HG03460 (cell line): ENCODE results near the gene ARHGEF40.
"Not testable (repeated sequence)": the region's sequence is repeated elsewhere in the genome, so short reads cannot be mapped to it uniquely, and the experiment has no call there.

Experiments used
- ATAC-seq: cut with Tn5 transposase; IDR thresholded peaks from one replicate; pipeline ENCODE4 v1.9.1; 2021; ENCODE audit not compliant: unreplicated experiment

The ARHGEF40 gene

DNA sequence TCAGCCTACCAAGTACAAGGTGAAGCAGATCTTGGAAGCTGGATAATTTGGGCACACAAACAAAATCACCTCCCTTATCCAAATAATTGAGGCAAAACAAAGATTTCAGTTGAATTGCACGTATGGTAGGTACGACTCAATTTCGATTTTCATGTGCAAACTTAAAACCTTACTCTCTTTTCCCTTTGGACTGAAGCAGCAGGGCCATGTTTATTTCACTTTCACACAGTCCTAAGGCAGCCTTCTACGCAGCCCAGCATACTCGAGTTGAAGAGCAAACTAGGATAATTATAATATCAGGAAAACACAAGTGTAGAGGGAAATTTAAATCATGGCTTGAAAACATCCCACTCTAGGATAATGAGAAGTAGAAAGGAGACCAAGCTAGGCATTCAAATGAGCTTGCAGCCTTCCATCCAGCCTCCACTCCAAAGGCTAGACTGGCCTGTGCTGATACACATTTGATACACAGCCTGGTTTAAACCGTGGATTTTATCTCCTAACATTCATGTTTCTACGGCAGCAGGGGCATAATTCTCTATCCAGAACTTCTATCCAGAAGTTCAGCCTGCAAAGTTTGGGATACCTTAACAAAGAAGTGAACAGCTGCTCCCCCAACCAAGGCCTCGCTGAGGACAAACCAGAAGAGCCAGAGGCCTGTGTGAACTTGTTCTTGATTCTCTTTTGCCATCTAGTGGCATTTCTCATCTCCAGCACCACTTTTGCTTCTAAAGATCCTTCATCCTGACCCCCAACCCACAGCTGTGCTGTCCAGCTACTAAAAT is 30.3 kb upstream of the ARHGEF40 start:
- no peak for ATAC-seq

DNA sequence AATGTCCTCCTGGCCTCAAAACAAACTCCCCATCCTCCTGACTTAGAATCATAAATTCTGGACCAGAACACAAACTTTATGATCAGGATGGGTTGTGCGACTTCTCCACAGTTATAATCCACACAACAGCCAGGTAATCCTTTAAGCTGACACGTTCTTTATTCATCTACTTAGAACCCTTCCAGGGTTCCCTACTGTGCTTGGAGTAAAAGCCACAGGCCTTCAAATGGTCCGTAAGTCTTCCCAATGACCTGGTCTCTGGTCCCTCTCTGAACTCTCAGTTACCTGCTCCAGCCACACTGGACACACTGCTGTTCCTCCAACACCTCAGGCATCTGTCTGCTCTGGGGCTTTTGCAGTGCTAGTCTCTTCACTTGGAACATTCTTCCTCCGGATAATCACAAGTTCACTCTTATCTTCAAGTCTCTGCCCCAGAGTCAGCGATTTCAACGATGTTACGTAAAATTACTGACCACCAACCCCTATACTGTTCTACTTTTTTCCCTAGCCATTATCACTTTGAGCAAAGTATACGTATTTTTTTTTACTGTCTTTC is 29.7 kb upstream of the ARHGEF40 start:
- ATAC-seq = no peak

DNA sequence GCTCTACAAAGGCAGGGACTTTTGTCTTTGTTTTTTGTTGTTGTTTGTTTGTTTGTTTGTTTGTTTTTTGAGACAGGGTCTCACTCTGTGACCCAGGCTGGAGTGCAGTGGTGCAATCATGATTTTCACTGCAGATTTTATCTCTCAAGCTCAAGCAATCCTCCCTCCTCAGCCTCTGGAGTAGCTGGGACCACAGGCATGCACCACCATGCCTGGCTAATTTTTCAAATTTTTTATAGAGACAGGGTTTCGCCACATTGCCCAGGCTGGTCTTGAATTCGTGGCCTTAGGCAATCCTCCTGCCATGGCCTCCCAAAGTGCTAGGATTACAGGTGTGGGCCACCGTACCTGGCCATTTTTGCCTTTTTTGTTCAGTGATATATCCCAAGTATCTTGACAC is 29.2 kb upstream of the ARHGEF40 start:
- not testable (repeated sequence) for ATAC-seq

DNA sequence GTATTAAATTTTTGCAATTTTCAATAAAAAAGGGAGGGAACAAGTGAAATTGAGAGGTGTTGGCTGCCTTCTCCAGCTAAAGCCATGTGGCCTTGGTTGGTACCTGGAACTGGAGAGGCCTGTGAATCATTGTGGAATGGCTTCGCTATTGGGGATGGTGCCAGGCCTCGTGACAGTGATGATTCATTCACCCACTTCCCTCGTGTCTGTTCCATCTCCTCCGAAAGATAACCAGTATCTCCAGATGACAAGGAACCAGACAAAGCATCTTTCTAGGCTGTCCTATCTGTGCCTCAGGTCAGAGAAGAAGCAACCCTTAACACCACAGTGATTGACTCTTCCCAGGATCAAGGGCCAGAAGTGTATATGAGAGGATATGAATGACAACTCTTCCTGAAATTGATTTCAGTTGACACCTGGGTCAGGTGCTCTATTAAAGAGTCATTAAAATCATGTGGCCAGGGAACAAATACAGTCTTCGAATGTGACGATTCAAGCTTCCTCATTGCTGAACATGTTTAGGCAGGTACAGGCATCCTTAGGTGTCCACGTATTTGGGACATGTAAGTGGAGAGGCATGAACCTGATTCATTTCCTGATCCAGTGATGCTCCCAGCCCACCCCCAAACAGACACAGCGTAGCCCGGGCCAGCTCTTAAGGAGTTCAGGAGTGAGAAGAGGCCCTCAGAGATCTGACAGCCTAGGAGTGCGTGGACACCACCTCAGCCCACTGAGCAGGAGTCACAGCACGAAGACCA is 28.2 kb upstream of the ARHGEF40 start, which contains the start of gene RNASE7:
RNASE7 (plus strand) TSS at position 687 of the 758 bp plus-strand sequence. CDS start 631 bp downstream, outside the sequence.
- ATAC-seq = no peak

DNA sequence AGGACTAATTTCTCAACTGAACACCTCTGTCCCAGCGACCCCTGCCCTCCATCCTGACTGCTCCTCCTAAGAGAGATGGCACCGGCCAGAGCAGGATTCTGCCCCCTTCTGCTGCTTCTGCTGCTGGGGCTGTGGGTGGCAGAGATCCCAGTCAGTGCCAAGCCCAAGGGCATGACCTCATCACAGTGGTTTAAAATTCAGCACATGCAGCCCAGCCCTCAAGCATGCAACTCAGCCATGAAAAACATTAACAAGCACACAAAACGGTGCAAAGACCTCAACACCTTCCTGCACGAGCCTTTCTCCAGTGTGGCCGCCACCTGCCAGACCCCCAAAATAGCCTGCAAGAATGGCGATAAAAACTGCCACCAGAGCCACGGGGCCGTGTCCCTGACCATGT is 27.2 kb upstream of the ARHGEF40 start:
- no peak for ATAC-seq

DNA sequence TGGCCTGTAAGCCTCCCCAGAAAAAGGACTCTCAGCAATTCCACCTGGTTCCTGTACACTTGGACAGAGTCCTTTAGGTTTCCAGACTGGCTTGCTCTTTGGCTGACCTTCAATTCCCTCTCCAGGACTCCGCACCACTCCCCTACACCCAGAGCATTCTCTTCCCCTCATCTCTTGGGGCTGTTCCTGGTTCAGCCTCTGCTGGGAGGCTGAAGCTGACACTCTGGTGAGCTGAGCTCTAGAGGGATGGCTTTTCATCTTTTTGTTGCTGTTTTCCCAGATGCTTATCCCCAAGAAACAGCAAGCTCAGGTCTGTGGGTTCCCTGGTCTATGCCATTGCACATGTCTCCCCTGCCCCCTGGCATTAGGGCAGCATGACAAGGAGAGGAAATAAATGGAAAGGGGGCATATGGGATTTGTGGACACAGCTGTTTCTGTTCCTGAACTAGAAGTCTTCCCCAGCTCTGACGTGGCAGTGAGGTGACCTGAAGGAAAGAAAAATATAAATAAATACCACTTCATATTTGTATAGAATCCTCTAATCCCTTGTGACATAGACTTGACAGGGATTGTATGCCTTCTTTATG is 26.6 kb upstream of the ARHGEF40 start:
- no peak for ATAC-seq

DNA sequence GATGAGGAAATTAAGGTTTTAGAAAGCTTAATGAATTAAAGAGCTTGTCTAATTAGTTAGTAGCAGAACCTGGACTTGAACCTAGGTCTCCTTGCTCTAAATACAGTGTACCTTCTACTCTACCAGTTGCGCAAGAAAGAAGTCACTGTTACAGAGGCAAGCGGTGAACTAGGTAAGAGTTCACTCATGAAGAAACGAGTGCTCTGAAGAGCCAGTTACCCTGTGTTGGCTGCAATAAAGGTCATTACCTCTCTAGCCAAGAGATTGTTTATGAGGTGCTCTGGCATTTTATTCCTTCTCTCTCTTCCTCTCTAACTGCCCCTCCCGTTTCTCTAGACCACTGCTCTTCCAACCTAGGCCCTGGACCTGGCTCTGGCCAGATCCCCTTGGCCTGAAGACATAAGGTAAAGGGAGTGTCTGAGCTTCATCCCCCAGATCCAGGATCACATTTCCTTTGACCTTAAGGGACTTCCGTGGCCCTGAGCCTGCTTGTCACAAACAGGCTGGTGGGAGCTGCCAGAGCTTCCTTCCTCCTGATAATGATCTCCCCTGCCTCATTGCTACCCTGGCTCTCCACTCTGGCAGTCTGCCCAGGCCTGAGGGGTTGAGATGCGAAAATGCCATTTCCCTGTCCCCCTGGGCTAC is 26.0 kb upstream of the ARHGEF40 start:
- no peak for ATAC-seq

DNA sequence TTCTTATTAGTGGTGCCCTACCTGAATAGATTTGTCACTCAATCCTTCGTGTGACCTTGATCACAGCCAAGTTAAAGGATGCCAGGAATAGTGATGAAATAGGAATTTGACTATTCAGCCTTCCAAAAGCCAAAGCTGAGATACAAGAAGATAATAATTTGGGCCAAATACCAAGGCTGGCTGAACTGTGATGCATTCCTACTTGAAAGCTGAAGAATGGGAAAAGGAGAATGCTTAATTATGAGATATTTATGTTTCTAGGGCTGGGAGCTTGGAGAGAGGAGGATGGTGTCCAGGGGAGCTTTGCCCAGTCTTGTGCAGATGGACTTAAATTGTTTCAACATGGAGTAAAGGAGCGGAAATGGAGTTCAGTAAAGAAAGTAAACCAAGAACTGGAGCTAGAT is 22.7 kb upstream of the ARHGEF40 start:
- ATAC-seq = no peak

DNA sequence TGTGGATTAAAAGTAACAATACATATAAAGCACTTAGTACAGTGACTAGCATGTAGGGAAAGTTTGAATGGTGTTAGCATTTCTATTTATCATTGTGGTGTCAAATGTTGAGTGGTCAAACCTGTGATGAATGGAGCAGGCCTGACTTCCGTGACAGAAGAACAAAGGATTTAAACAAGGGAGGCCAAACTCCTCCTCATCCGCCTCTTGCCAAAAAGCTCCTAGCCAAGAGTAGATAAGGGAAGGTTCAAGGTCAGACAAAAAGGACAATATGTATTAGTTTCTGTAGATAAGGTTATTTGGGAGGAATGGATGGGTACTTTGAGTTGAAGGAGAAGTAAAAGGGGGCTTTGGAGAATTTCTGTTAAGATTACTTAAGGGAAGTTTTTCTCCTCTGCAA is 21.5 kb upstream of the ARHGEF40 start:
- no peak for ATAC-seq

DNA sequence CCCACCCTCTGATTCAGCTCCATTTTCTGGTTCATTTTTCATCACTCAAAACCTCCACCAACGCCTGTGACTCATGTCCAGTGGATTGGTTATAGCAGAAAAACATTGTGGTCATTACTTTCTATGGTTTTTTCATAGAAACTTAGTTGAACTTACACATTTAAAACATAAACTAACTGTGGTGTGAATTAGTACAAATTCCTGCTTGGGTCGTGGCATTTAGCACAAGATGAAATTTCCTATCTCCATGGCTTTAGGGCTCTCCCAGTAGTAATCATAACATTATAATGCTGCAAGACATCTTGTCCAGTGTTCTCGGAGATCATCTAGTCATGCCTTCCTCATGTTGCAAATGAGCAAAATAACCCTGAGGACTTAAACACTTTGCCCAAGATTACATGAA is 20.8 kb upstream of the ARHGEF40 start:
- ATAC-seq = no peak

DNA sequence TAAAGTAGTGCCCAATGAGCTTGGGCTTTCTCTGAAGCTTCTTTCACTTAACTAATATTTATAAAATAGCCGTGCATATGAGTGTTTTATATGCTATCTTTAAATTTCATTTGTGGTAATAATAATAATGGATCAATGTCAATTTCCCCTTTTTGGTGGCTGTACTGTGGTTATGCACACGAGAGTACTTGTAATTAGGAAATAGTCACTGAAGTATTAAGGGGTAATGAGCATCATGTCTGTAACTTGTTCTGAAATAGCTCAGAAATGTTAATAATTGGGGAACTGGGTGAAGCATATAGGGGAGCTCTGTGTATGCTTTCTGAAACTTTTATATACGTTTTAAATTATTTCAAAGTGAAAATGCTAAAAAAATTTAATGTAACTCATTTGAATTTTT is 19.5 kb upstream of the ARHGEF40 start:
- ATAC-seq = no peak

DNA sequence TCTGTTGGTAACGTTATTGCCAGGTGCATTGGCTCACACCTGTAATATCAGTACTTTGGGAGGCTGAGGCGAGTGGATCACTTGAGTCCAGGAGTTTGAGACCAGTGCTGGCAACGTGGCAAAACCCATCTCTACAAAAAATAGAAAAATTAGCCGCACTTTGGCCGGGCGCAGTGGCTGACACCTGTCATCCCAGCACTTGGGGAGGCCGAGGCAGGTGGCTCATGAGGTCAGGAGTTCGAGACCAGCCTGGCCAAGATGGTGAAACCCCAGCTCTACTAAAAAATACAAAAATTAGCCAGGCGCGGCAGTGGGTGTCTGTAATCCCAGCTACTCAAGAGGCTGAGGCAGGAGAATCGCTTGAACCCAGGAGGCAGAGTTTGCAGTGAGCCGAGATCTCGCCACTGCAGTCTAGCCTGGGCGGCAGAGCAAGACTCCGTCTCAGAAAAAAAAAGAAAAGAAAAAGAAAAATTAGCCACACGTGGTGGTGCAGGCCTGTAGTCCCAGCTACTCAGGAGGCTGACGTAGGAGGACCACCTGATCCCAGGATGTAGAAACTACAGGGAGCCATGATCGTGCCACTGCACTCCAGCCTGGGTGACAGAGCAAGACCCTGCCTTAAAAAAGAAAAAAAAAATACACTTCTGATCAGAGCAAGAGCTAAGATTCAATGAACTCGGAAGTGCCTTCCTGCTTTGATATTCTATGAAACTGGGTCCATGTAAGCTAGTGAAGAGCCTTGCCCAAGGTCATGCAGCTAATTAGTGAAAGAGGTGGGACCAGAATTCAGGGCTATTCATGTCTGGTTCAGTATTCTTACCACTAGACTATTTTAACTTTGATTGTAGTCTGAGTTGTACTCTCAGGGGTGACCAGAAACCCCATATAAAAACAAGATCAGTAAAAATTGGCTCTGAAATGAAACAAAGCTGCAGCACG is 16.7 kb upstream of the ARHGEF40 start:
- no peak for ATAC-seq

DNA sequence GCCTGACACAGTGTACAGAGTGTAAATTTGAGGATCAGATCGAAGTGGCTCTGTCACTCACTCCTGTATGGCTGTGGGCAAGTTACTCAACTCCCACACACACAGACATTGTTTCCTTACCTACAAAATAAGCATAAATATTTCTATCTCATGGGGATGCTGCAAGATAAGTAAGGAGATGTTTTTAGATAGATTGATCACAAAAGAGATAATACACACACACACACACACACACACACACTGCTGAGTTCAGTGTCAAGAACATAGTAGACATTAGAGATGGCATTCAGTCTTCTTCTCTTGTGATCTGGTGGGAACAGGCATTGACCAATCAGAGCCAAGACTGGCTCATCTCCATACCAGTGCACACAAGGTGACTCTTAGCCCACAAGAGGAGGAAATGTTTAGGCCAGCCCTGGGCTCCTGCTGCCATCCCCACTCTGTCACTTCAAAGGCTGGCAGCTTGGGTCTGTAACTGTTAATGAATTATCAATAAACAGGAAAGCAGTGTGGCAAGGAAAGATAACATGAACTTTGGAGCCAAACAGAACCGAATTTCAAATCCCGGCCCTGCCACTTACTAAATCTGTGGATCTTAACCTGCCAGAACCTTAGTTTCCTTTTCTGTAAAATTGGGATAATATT is 15.9 kb upstream of the ARHGEF40 start:
- no peak for ATAC-seq

DNA sequence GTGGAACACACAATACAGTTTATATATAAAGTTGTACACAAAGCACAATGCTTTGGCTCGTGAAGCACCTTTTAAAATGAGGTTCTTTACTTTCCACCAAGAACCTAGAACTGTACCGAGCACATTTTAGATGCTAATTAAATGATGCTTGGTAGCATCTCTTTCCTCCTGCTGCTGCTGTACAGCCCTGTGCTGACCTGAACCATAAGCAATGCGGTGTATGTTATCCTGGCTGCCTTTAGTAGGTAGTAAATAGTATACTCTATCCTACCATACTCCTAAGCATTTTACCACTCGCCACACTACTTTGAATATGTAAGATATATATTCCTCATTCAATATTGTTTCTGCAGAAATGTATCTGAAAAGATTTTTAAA is 15.3 kb upstream of the ARHGEF40 start:
- no peak for ATAC-seq

DNA sequence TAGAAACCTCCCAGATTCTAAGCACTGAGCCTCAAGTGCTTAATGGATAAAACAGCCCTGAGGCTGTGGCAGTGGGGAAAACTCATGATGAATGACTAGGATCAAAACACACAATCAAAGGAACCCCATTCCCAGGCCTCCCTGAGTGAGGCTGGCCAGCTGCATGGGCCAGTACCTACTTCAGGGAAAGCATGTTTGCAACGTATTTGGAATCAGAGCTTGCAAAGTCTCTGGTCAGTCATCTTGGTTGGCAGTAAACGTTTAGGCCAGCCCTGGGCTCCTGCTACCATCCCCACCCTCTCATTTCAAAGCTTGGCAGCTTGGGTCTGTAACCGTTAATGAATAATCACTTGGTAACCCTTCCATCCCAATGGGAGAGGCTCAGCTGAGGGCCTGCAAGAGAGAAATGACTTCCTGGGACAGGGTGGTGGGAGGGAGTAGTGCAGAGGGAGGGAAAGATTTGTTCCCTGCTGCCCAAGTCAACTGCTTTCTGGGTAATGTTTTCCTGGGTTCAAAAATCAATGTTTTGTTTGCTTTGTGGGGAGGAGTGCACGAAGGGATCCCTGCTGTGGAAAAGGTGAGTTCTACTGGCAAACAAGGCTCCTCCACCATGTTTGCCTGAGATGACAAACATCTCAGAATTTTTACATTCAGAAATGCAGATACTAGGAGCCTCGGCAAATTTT is 14.5 kb upstream of the ARHGEF40 start:
- ATAC-seq = no peak

DNA sequence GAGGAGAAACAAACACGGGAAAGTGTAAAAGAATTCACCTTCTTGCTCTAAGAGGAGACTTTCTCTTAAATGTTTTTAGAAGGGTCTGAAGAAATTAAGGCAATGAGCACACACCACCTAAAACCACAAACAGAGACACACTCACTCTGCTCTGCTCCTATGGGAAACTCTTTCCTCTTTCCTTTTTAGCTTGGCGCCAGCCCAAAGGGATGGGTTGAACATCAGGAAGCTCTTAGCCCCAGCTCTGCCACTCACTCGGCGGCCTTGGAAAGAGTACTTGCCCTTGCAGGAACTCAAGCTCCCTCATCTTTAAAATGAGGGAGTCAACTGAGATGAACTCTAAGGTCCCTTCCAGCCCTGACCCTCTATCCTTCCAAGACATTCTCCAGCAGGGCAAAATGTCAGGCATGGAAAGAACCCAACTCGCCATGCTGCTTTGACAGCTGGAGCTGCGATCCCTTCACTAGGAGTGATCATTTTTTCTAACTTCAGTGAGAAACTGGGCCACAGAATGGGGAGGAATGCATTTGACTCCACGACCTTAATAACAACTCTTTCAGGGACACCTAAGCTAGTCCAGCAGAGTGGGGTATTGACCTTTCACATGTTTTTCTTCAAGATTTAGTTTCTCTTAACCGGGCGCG is 13.5 kb upstream of the ARHGEF40 start:
- ATAC-seq = no peak

DNA sequence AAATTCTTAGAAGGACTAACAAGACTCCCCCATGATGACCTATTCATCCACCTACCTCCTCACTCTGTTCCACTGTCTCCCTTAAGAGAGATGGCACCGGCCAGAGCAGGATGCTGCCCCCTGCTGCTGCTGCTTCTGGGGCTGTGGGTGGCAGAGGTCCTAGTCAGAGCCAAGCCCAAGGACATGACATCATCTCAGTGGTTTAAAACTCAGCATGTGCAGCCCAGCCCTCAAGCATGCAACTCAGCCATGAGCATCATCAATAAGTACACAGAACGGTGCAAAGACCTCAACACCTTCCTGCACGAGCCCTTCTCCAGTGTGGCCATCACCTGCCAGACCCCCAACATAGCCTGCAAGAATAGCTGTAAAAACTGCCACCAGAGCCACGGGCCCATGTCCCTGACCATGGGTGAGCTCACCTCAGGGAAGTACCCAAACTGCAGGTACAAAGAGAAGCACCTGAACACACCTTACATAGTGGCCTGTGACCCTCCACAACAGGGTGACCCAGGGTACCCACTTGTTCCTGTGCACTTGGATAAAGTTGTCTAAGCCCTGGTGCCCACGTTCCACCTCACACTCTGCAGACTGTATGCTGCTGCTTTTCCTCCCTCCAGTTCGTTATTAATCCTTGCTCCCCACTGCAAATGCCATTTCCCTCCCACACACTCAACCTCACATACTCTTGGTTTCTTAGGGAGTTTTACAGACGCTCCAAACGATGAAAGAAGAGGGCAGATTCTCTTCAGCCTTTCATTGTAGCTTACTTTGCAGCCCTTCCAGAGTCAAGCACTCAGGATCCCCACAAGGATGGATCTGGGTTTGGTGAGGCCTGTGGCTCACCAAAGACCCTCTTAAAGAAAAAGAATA is 12.1 kb upstream of the ARHGEF40 start, which contains the start of gene RNASE8:
RNASE8 (plus strand) TSS at position 20 of the 873 bp plus-strand sequence; CDS start at position 91, 71 bp downstream.
- no peak for ATAC-seq
